MM.1S (cell line): Measurements from ENCODE around the gene ABHD16A.

ENCODE experiments used
- EZH2 ChIP-seq: fragments of 300-600 bp; sonication (generic); optimal IDR thresholded peaks from 2 replicates; pipeline ENCODE3; 2017; ENCODE audit warnings: low read depth, mild to moderate bottlenecking, antibody characterized with exemption, low read length, mixed read lengths
- EZH2phosphoT487 ChIP-seq: fragments of 300-600 bp; sonication (generic); IDR thresholded peaks from 2 replicates; pipeline ENCODE4 v1.6.1; 2018; ENCODE audit warnings: antibody characterized with exemption, low read length
- TF ChIP-seq, protein P1 (sequence below): fragments of 300-600 bp; sonication (generic); IDR thresholded peaks from 2 replicates; pipeline ENCODE4 v1.5.1; 2016; ENCODE audit warnings: antibody characterized with exemption, low read length, mixed read lengths

DNA sequence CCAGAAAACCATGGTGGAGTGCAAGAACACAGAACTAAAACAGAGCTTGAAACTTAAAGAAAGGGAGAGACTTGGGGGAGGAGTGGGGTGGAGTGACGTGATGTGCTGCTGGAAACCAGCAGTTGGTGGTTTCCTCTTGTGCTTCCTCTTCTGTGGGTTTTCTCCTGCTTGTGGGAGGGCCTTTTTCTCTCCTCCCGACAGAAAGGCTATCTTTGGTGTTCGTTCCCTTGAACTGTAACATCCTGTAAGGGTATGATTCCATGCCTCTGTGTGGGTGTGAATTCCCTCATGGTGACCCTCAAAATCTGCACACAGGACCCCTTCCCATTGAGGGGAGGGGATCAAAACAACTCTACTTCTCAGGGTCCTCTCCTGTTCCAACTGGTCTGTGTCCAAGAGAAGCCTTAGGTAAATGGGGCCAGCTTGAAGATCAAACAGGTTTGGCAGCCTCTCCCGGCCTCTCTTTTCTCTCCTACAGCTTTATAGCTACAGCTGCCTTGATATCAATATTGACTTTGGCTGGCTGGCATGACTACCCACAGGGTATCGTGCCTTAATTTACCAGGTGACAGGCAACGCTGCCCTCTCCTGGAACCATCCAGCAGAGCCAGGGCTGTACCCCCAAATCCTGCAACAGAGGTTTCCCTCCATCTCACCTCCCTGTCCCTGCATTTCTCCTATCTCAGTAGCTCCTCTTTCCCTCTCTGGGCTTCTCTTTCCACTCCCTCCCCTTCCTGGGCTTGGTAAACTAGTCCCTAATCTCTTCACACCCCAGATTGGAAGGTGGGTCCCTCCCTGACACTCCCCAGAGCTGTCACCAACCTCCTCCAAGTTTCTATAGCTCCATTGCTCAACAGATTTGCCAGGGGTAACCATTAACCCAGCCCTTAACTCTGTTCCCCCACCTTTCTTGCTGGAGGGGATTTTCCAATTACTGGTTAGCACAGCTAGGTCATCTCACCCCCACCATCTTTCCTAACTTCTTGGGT, 35.2 kb upstream of the ABHD16A start:
- TF ChIP-seq, protein P1, sequence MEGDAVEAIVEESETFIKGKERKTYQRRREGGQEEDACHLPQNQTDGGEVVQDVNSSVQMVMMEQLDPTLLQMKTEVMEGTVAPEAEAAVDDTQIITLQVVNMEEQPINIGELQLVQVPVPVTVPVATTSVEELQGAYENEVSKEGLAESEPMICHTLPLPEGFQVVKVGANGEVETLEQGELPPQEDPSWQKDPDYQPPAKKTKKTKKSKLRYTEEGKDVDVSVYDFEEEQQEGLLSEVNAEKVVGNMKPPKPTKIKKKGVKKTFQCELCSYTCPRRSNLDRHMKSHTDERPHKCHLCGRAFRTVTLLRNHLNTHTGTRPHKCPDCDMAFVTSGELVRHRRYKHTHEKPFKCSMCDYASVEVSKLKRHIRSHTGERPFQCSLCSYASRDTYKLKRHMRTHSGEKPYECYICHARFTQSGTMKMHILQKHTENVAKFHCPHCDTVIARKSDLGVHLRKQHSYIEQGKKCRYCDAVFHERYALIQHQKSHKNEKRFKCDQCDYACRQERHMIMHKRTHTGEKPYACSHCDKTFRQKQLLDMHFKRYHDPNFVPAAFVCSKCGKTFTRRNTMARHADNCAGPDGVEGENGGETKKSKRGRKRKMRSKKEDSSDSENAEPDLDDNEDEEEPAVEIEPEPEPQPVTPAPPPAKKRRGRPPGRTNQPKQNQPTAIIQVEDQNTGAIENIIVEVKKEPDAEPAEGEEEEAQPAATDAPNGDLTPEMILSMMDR, result peak; percentile 40
- no peak for TF ChIP-seq EZH2
- no peak for TF ChIP-seq EZH2phosphoT487
